ENCODE measurements around the gene ZNF568. TPM values are rescaled to one million over a fixed set of nuclear protein-coding genes. Genes with fewer than 3 reads are reported as not detected.

ZNF568 gene
- total and polyA plus RNA-seq, 2 experiments from 2014 or later = 10.6 to 20.5 TPM

DNA sequence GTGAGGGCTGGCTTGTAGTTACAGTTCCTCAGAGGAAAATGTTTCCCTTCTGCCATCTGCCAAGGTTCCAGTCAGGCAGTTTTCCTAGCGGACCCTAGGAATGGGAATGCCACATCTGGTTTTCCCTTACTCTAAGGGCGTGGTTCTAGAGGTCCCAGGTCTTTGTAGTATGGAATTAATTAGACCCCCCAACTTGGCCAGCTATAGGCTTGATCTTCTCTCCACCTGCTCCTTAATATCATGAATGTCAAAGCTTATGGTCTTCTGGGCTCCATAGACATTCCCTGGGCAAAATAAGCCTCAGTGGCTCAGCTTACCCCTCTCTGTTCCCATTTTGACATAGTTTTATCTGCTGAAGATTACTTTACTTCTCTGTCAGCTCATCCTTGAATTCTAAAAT, 70.0 kb downstream of the ZNF568 start:
- whole genome bisulfite sequencing, 2 experiments (ENCODE audit: low coverage in 1 of 2, low lambda C conversion rate in 2 of 2, missing lambda C conversion rate in 2 of 2) = 41 to 50% methylated on average over 2 of the region's 2 CpGs

GRCh38 chr19:36986601-36987000, 70.5 kb downstream of the ZNF568 start:
- no peak overlapping the region for H3K27ac ChIP-seq
- no peaks in the 10 kb centered on the region for H3K9me2 ChIP-seq (ENCODE audit: insufficient read depth)
- H3K4me1 ChIP-seq (ENCODE audit: insufficient read depth) = no peaks in the 10 kb centered on the region
- no peaks in the 10 kb centered on the region for H4K20me1 ChIP-seq (ENCODE audit: insufficient read depth)
- peaks cover 10% of the 10 kb centered on the region for H3K36me3 ChIP-seq (ENCODE audit: low read depth)
- no peak overlapping the region for H3K9ac ChIP-seq
- H3F3A ChIP-seq (ENCODE audit: insufficient read depth) = no peaks in the 10 kb centered on the region
- H3K4me2 ChIP-seq (ENCODE audit: unreplicated experiment) = no peak overlapping the region
- in situ Hi-C loops (cut with MboI) = no loop called here
- WGBS, 2 experiments (ENCODE audit: low coverage in 1 of 2, low lambda C conversion rate in 2 of 2, missing lambda C conversion rate in 2 of 2) = 75 to 82% methylated on average over 7 of the region's 7 CpGs
- no peaks in the 10 kb centered on the region for H3K9me3 ChIP-seq (ENCODE audit: low read depth)
- no peak for DNase-seq
- no peaks in the 10 kb centered on the region for H3K79me2 ChIP-seq (ENCODE audit: insufficient read depth)
- TF ChIP-seq EZH2 (IDR thresholded peaks at IDR 0.05; ENCODE audit: insufficient read depth, poor library complexity, severe bottlenecking) (no peak), EZH2phosphoT487 (IDR thresholded peaks at IDR 0.05; ENCODE audit: insufficient read depth, low read depth) (no peak)
- H3K4me3 ChIP-seq = no peak overlapping the region
- no peaks in the 10 kb centered on the region for H3K27me3 ChIP-seq (replicated peaks; ENCODE audit: insufficient read depth)
- no peak overlapping the region for H2AFZ ChIP-seq

More for the DNA sequence above, 70.0 kb downstream of the ZNF568 start:
- DNase-seq = no peak
- no peak overlapping the region for H3K27ac ChIP-seq
- H3F3A ChIP-seq (ENCODE audit: insufficient read depth) = no peaks in the 10 kb centered on the region
- H3K9me2 ChIP-seq (ENCODE audit: insufficient read depth) = no peaks in the 10 kb centered on the region
- H2AFZ ChIP-seq = no peak overlapping the region
- H3K9me3 ChIP-seq (ENCODE audit: low read depth) = no peaks in the 10 kb centered on the region
- no peaks in the 10 kb centered on the region for H3K4me1 ChIP-seq (ENCODE audit: insufficient read depth)
- H3K27me3 ChIP-seq (replicated peaks; ENCODE audit: insufficient read depth) = no peaks in the 10 kb centered on the region
- H4K20me1 ChIP-seq (ENCODE audit: insufficient read depth) = no peaks in the 10 kb centered on the region
- no peaks in the 10 kb centered on the region for H3K79me2 ChIP-seq (ENCODE audit: insufficient read depth)
- no peak overlapping the region for H3K9ac ChIP-seq
- no peak overlapping the region for H3K4me2 ChIP-seq (ENCODE audit: unreplicated experiment)
- peaks cover 15% of the 10 kb centered on the region for H3K36me3 ChIP-seq (ENCODE audit: low read depth)
- in situ Hi-C loops (cut with MboI) = no loop called here
- H3K4me3 ChIP-seq = no peak overlapping the region
- TF ChIP-seq EZH2 (IDR thresholded peaks at IDR 0.05; ENCODE audit: insufficient read depth, poor library complexity, severe bottlenecking) (no peak), EZH2phosphoT487 (IDR thresholded peaks at IDR 0.05; ENCODE audit: insufficient read depth, low read depth) (no peak)

DNA sequence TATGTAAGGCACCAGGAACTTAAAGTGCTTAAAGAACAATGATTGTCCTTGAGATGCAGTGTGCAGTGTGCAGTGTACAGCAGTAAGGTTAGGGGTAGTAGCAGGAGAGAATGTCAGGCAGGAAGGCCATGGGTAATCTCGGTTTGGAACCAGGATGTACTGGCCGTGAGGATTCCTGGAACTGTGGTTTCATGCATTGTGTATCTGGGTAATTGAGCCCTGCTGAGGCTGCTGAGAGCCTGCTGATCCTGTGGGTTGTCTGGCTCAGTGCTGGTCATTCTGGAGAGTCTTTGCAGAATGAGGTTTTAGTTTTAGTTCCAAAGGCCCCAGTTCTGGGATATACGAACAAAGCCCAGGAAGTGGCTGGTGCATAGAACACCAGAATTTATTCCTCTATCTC, 71.0 kb downstream of the ZNF568 start:
- no peak for DNase-seq
- Histone ChIP-seq H3K4me1 (ENCODE audit: insufficient read depth) (no peaks in the 10 kb centered on the region), H3K4me2 (ENCODE audit: unreplicated experiment) (no peak overlapping the region), H3K27me3 (replicated peaks; ENCODE audit: insufficient read depth) (no peaks in the 10 kb centered on the region), H3K9me2 (ENCODE audit: insufficient read depth) (no peaks in the 10 kb centered on the region), H2AFZ (no peak overlapping the region), H3K9me3 (ENCODE audit: low read depth) (no peaks in the 10 kb centered on the region), H4K20me1 (ENCODE audit: insufficient read depth) (no peaks in the 10 kb centered on the region), H3K27ac (no peak overlapping the region), H3F3A (ENCODE audit: insufficient read depth) (no peaks in the 10 kb centered on the region), H3K79me2 (ENCODE audit: insufficient read depth) (no peaks in the 10 kb centered on the region), H3K4me3 (no peak overlapping the region), H3K36me3 (ENCODE audit: low read depth) (peaks cover 7% of the 10 kb centered on the region), H3K9ac (no peak overlapping the region)
- TF ChIP-seq EZH2 (IDR thresholded peaks at IDR 0.05; ENCODE audit: insufficient read depth, poor library complexity, severe bottlenecking) = no peak
- TF ChIP-seq EZH2phosphoT487 (IDR thresholded peaks at IDR 0.05; ENCODE audit: insufficient read depth, low read depth) = no peak
- 50 to 55% methylated on average over 3 of the region's 3 CpGs for WGBS, 2 experiments (ENCODE audit: low coverage in 1 of 2, low lambda C conversion rate in 2 of 2, missing lambda C conversion rate in 2 of 2)
- in situ Hi-C loops (cut with MboI) = no loop called here

GRCh38 chr19:36997152-36997842, 81.2 kb downstream of the ZNF568 start:
- WGBS, 2 experiments (ENCODE audit: low coverage in 1 of 2, low lambda C conversion rate in 2 of 2, missing lambda C conversion rate in 2 of 2) = 81 to 96% methylated on average over 7 to 8 of the region's 8 CpGs
- Histone ChIP-seq H3K27ac (no peak overlapping the region), H3K36me3 (ENCODE audit: low read depth) (peaks cover 49% of the 10 kb centered on the region), H3K27me3 (replicated peaks; ENCODE audit: insufficient read depth) (no peaks in the 10 kb centered on the region), H3K79me2 (ENCODE audit: insufficient read depth) (no peaks in the 10 kb centered on the region), H2AFZ (no peak overlapping the region), H3K4me3 (no peak overlapping the region), H3F3A (ENCODE audit: insufficient read depth) (no peaks in the 10 kb centered on the region), H3K4me2 (ENCODE audit: unreplicated experiment) (no peak overlapping the region), H3K4me1 (ENCODE audit: insufficient read depth) (no peaks in the 10 kb centered on the region), H3K9ac (no peak overlapping the region), H3K9me3 (ENCODE audit: low read depth) (peaks cover 4% of the 10 kb centered on the region), H3K9me2 (ENCODE audit: insufficient read depth) (no peaks in the 10 kb centered on the region), H4K20me1 (ENCODE audit: insufficient read depth) (no peaks in the 10 kb centered on the region)
- TF ChIP-seq EZH2 (IDR thresholded peaks at IDR 0.05; ENCODE audit: insufficient read depth, poor library complexity, severe bottlenecking) (no peak), EZH2phosphoT487 (IDR thresholded peaks at IDR 0.05; ENCODE audit: insufficient read depth, low read depth) (no peak)
- DNase-seq = no peak
- in situ Hi-C loops (cut with MboI) = no loop called here
